ENCODE results near the gene SYT1. TPM values are rescaled to one million over a fixed set of nuclear protein-coding genes. Genes with fewer than 3 reads are reported as not detected.

The SYT1 gene
- total RNA-seq, 1 experiment from 2014 or later = 80.9 TPM

DNA sequence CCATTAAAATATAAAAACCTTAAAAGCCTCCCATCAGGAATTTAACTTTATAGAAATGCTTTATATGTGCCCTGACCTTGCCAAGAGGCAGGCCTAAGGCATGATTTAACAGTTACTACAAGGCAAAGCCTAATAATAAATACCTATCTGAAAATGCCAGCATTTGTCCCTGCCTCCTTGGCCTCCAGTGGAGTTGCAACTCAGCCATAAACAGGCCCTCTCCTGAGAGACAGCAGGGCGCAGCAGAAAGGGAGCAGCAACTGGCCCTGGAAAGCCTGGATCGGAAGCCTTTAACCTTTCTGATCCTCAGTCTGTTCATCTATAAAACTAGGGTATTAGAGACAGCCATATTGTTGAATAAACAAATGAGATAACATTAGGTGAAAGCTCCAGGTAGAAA lies 501.8 kb downstream of the SYT1 start:
- Histone ChIP-seq H3K4me1 (ENCODE audit: insufficient read depth, low read length, poor library complexity, severe bottlenecking) (peaks cover 24% of the 10 kb centered on the region), H3K27me3 (replicated peaks; ENCODE audit: insufficient read depth, low read depth, low read length, poor library complexity) (no peaks in the 10 kb centered on the region), H3K36me3 (ENCODE audit: insufficient read depth, low read length, poor library complexity, severe bottlenecking) (no peaks in the 10 kb centered on the region), H3K4me3 (ENCODE audit: low read depth, low read length, poor library complexity, severe bottlenecking) (no peak overlapping the region), H3K9me3 (ENCODE audit: low read depth, low read length, poor library complexity, severe bottlenecking) (no peaks in the 10 kb centered on the region), H3K27ac (ENCODE audit: low read depth, low read length, poor library complexity, severe bottlenecking) (no peak overlapping the region)
- ChIA-PET CTCF (no interaction called here), POLR2A (ENCODE audit: low non-redundant PET) (no interaction called here)
- no peak for DNase-seq (ENCODE audit: low spot score)
- BruUV-seq (replicated peaks) = no TSS peak
- no peak for TF ChIP-seq EZH2 (IDR thresholded peaks at IDR 0.05; ENCODE audit: borderline replicate concordance, low read depth, low read length, poor library complexity, severe bottlenecking)
- TF ChIP-seq, protein P1, sequence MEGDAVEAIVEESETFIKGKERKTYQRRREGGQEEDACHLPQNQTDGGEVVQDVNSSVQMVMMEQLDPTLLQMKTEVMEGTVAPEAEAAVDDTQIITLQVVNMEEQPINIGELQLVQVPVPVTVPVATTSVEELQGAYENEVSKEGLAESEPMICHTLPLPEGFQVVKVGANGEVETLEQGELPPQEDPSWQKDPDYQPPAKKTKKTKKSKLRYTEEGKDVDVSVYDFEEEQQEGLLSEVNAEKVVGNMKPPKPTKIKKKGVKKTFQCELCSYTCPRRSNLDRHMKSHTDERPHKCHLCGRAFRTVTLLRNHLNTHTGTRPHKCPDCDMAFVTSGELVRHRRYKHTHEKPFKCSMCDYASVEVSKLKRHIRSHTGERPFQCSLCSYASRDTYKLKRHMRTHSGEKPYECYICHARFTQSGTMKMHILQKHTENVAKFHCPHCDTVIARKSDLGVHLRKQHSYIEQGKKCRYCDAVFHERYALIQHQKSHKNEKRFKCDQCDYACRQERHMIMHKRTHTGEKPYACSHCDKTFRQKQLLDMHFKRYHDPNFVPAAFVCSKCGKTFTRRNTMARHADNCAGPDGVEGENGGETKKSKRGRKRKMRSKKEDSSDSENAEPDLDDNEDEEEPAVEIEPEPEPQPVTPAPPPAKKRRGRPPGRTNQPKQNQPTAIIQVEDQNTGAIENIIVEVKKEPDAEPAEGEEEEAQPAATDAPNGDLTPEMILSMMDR (conservative IDR thresholded peaks at IDR 0.05; ENCODE audit: low read depth, low read length) = no peak
- intact Hi-C loops (cut with micrococcal nuclease; ENCODE audit: unreplicated experiment) = no loop called here

GRCh38 chr12:79367032-79367589 lies 502.5 kb downstream of the SYT1 start:
- Histone ChIP-seq H3K27me3 (replicated peaks; ENCODE audit: insufficient read depth, low read depth, low read length, poor library complexity) (no peaks in the 10 kb centered on the region), H3K4me1 (ENCODE audit: insufficient read depth, low read length, poor library complexity, severe bottlenecking) (peaks cover 29% of the 10 kb centered on the region), H3K27ac (ENCODE audit: low read depth, low read length, poor library complexity, severe bottlenecking) (no peak overlapping the region), H3K4me3 (ENCODE audit: low read depth, low read length, poor library complexity, severe bottlenecking) (no peak overlapping the region), H3K9me3 (ENCODE audit: low read depth, low read length, poor library complexity, severe bottlenecking) (no peaks in the 10 kb centered on the region), H3K36me3 (ENCODE audit: insufficient read depth, low read length, poor library complexity, severe bottlenecking) (no peaks in the 10 kb centered on the region)
- CTCF ChIA-PET = interaction anchor here (0.7 kb wide), 1 partner anchor 41 kb away, joined by 3 read pairs; no protein-coding TSS in a partner anchor
- no peak for DNase-seq (ENCODE audit: low spot score)
- BruUV-seq (replicated peaks) = no TSS peak
- POLR2A ChIA-PET (ENCODE audit: low non-redundant PET) = interaction anchor here (0.6 kb wide), 1 partner anchor 976 kb away, joined by 4 read pairs; no protein-coding TSS in a partner anchor
- intact Hi-C loops (cut with micrococcal nuclease; ENCODE audit: unreplicated experiment) = no loop called here
- no peak for TF ChIP-seq EZH2 (IDR thresholded peaks at IDR 0.05; ENCODE audit: borderline replicate concordance, low read depth, low read length, poor library complexity, severe bottlenecking)
- TF ChIP-seq, protein P1 (conservative IDR thresholded peaks at IDR 0.05; ENCODE audit: low read depth, low read length) = no peak

DNA sequence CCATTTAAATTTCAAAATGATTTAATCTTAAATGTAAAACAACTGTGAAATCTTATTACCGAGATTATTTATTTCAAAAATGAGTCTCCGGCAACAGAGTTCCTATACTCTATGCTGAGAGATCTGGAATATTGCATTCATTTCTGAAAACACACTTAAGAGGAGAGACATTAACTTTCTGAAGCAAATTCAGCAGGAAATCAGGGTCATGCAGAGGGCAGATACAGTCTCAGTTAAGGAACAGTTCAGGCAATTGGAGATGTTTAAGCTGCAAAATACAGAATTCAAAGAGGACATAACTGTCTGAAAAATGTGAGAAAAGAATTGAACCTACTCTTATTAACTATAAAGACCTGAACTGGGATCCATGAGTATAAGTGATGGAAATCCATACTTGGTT lies 505.4 kb downstream of the SYT1 start:
- H3K36me3 ChIP-seq (ENCODE audit: insufficient read depth, low read length, poor library complexity, severe bottlenecking) = no peaks in the 10 kb centered on the region
- POLR2A ChIA-PET (ENCODE audit: low non-redundant PET) = no interaction called here
- H3K4me3 ChIP-seq (ENCODE audit: low read depth, low read length, poor library complexity, severe bottlenecking) = no peak overlapping the region
- no TSS peak for BruUV-seq (replicated peaks)
- DNase-seq (ENCODE audit: low spot score) = peak; percentile 56
- intact Hi-C loops (cut with micrococcal nuclease; ENCODE audit: unreplicated experiment) = loop anchor here (5.0 to 10.0 kb wide), 9 partner anchors 188 to 1365 kb away; partner anchors contain the start of gene SYT1
- no peak overlapping the region for H3K27ac ChIP-seq (ENCODE audit: low read depth, low read length, poor library complexity, severe bottlenecking)
- H3K4me1 ChIP-seq (ENCODE audit: insufficient read depth, low read length, poor library complexity, severe bottlenecking) = peaks cover 37% of the 10 kb centered on the region
- H3K9me3 ChIP-seq (ENCODE audit: low read depth, low read length, poor library complexity, severe bottlenecking) = no peaks in the 10 kb centered on the region
- CTCF ChIA-PET = no interaction called here
- TF ChIP-seq, protein P1 (conservative IDR thresholded peaks at IDR 0.05; ENCODE audit: low read depth, low read length) = no peak
- no peak for TF ChIP-seq EZH2 (IDR thresholded peaks at IDR 0.05; ENCODE audit: borderline replicate concordance, low read depth, low read length, poor library complexity, severe bottlenecking)
- no peaks in the 10 kb centered on the region for H3K27me3 ChIP-seq (replicated peaks; ENCODE audit: insufficient read depth, low read depth, low read length, poor library complexity)

Measured in A673 (cell line).